GM23338 (cell line): Measurements from ENCODE around the gene APH1B. TPM values are rescaled to one million over a fixed set of nuclear protein-coding genes. Genes with fewer than 3 reads are reported as not detected.

Experiments used
- ATAC-seq: fragments of 200-7000 bp; cut with Tn5 transposase; 3 replicates; pipeline ENCODE4 v1.9.1; 2020
- DNase-seq: peaks from one replicate; pipeline ENCODE4 v3.0.0-alpha.2; 2015; ENCODE audit warnings: low spot score
- H2AFZ ChIP-seq: fragments of 200-600 bp; sonication (generic); 2 replicates; pipeline ENCODE4 v1.8.0; 2016; ENCODE audit warnings: antibody characterized with exemption, mild to moderate bottlenecking, moderate library complexity
- H3F3A ChIP-seq: fragments of 200-600 bp; sonication (generic); replicated peaks from 2 replicates; pipeline ENCODE4 v1.8.0; 2017; ENCODE audit warnings: antibody characterized with exemption, mixed run types, low read depth
- H3K27ac ChIP-seq: fragments of 200-600 bp; sonication (generic); 2 replicates; pipeline ENCODE4 v1.6.1; 2016; ENCODE audit warnings: low read depth
- H3K27me3 ChIP-seq: fragments of 200-600 bp; sonication (generic); 2 replicates; pipeline ENCODE4 v1.8.0; 2016; ENCODE audit warnings: mild to moderate bottlenecking, mixed run types, moderate library complexity; ENCODE audit not compliant: insufficient read depth
- H3K36me3 ChIP-seq: fragments of 200-600 bp; sonication (generic); 2 replicates; pipeline ENCODE4 v1.8.0; 2016; ENCODE audit warnings: mild to moderate bottlenecking; ENCODE audit not compliant: insufficient read depth
- H3K4me1 ChIP-seq: fragments of 200-600 bp; sonication (generic); 2 replicates; pipeline ENCODE4 v1.8.0; 2016; ENCODE audit warnings: mild to moderate bottlenecking, moderate library complexity; ENCODE audit not compliant: insufficient read depth
- H3K4me2 ChIP-seq: fragments of 200-600 bp; sonication (generic); 2 replicates; pipeline ENCODE4 v1.7.1; 2017; ENCODE audit warnings: mixed run types
- H3K4me3 ChIP-seq: fragments of 200-600 bp; sonication (generic); 2 replicates; pipeline ENCODE4 v1.6.1; 2016; ENCODE audit warnings: mixed run types
- H3K79me2 ChIP-seq: fragments of 200-600 bp; sonication (generic); replicated peaks from 2 replicates; pipeline ENCODE4 v1.8.0; 2017; ENCODE audit warnings: mild to moderate bottlenecking; ENCODE audit not compliant: insufficient read depth
- H3K9me2 ChIP-seq: fragments of 200-600 bp; sonication (generic); 2 replicates; pipeline ENCODE4 v1.8.0; 2017; ENCODE audit not compliant: insufficient read depth
- H4K20me1 ChIP-seq: fragments of 200-600 bp; sonication (generic); replicated peaks from 2 replicates; pipeline ENCODE4 v1.8.0; 2017; ENCODE audit warnings: mild to moderate bottlenecking; ENCODE audit not compliant: insufficient read depth
- H3K27ac Mint-ChIP-seq: 2 replicates; pipeline ENCODE4 v1.8.0; 2020; ENCODE audit warnings: inconsistent platforms, mild to moderate bottlenecking, moderate library complexity, mixed read lengths
- H3K27me3 Mint-ChIP-seq: 3 replicates; pipeline ENCODE4 v1.8.0; 2022; ENCODE audit warnings: low read depth, mild to moderate bottlenecking, moderate library complexity, mixed read lengths, inconsistent platforms; ENCODE audit not compliant: insufficient read depth, poor library complexity
- H3K36me3 Mint-ChIP-seq: 3 replicates; pipeline ENCODE4 v1.8.0; 2021; ENCODE audit warnings: low read depth, mild to moderate bottlenecking, inconsistent platforms, moderate library complexity, mixed read lengths
- H3K4me1 Mint-ChIP-seq: 3 replicates; pipeline ENCODE4 v1.8.0; 2020; ENCODE audit warnings: mild to moderate bottlenecking, inconsistent platforms, mixed read lengths
- H3K4me3 Mint-ChIP-seq: 3 replicates; pipeline ENCODE4 v1.8.0; 2021; ENCODE audit warnings: moderate library complexity, mild to moderate bottlenecking, inconsistent platforms, mixed read lengths
- H3K9me3 Mint-ChIP-seq: 3 replicates; pipeline ENCODE4 v1.8.0; 2020; ENCODE audit warnings: moderate library complexity, mild to moderate bottlenecking, inconsistent platforms, mixed read lengths
- CREB1 ChIP-seq: fragments of 250-450 bp; sonication (Bioruptor Pico); IDR thresholded peaks from 2 replicates; pipeline ENCODE4 v1.5.0; 2020; ENCODE audit warnings: low read depth, mild to moderate bottlenecking, moderate library complexity
- EZH2 ChIP-seq: fragments of 200-600 bp; sonication (generic); IDR thresholded peaks from one replicate; pipeline ENCODE4 v1.8.0; 2017; ENCODE audit warnings: antibody characterized with exemption, mild to moderate bottlenecking, low read depth; ENCODE audit not compliant: unreplicated experiment
- EZH2phosphoT487 ChIP-seq: fragments of 200-600 bp; sonication (generic); IDR thresholded peaks from one replicate; pipeline ENCODE4 v1.8.1; 2018; ENCODE audit warnings: antibody characterized with exemption; ENCODE audit not compliant: unreplicated experiment
- JUNB ChIP-seq: IDR thresholded peaks from one replicate; pipeline ENCODE4 v1.6.1; 2016; ENCODE audit warnings: antibody characterized with exemption; ENCODE audit not compliant: unreplicated experiment
- NANOG ChIP-seq: IDR thresholded peaks from 2 replicates; pipeline ENCODE4 v1.6.1; 2016; ENCODE audit warnings: antibody characterized with exemption, borderline replicate concordance
- POLR2AphosphoS5 ChIP-seq: IDR thresholded peaks from 2 replicates; pipeline ENCODE4 v1.6.1; 2016; ENCODE audit warnings: antibody characterized with exemption, low read depth
- REST ChIP-seq: IDR thresholded peaks from one replicate; pipeline ENCODE4 v1.6.1; 2018; ENCODE audit warnings: antibody characterized with exemption; ENCODE audit not compliant: unreplicated experiment
- STAT1 ChIP-seq: IDR thresholded peaks from one replicate; pipeline ENCODE4 v1.6.1; 2016; ENCODE audit warnings: antibody characterized with exemption; ENCODE audit not compliant: unreplicated experiment
- ZNF114 ChIP-seq: fragments of 250-450 bp; sonication (Bioruptor Pico); IDR thresholded peaks from 2 replicates; pipeline ENCODE4 v1.5.0; 2020; ENCODE audit warnings: mild to moderate bottlenecking, moderate library complexity
- ZNF331 ChIP-seq: fragments of 250-450 bp; sonication (Bioruptor Pico); IDR thresholded peaks from 2 replicates; pipeline ENCODE4 v1.5.0; 2020; ENCODE audit warnings: low read depth, mild to moderate bottlenecking, moderate library complexity
- polyA plus RNA-seq: library from polyadenylated mRNA; unstranded; fragments of >200 nt; fragmentation: Nextera tagmentation; extraction: Ambion mirVana; gene quantifications from 2 replicates; pipeline ENCODE4 v1.2.1, GENCODE V29; 2016
- total RNA-seq: library from RNA; depleted of rRNA; stranded (reverse); fragments of >200 nt; shearing (Covaris generic); gene quantifications from 2 replicates; pipeline ENCODE4 v1.2.3, GENCODE V29; 2014
- TF ChIP-seq, protein P1 (sequence below), 2 experiments: fragments of 200-600 bp in 1 of 2; sonication (generic) in 1 of 2; conservative IDR thresholded peaks; 2 replicates each; pipeline versions ENCODE4 v1.5.1 to v1.6.1; 2016 to 2017; ENCODE audit warnings: antibody characterized with exemption in 2 of 2, low read depth in 2 of 2, mild to moderate bottlenecking in 2 of 2, moderate library complexity in 1 of 2
- TF ChIP-seq, protein P2 (sequence below): IDR thresholded peaks from 2 replicates; pipeline ENCODE4 v1.6.1; 2016; ENCODE audit warnings: antibody characterized with exemption
- TF ChIP-seq, protein P3 (sequence below): fragments of 250-450 bp; sonication (Bioruptor Pico); IDR thresholded peaks from 2 replicates; pipeline ENCODE4 v1.5.0; 2020; ENCODE audit warnings: mild to moderate bottlenecking, moderate library complexity

The APH1B gene
- total and polyA plus RNA-seq, 2 experiments from 2014 or later, result 14.3 to 24.4 TPM

- Histone ChIP-seq H3K4me2 (no peak overlapping the region), H3K36me3 (peaks cover 4% of the 10 kb centered on the region; the same call in 1 of the 2 replicates), H3K9me2 (no peaks in the 10 kb centered on the region), H3K4me1 (no peaks in the 10 kb centered on the region), H4K20me1 (no peaks in the 10 kb centered on the region), H2AFZ (no peak overlapping the region), H3K27ac (no peak overlapping the region), H3K4me3 (no peak overlapping the region), H3K27me3 (no peaks in the 10 kb centered on the region), H3F3A (no peaks in the 10 kb centered on the region), H3K79me2 (no peaks in the 10 kb centered on the region)
- no peaks in the 10 kb centered on the region; the same call in 2 of the 3 replicates for H3K9me3 Mint-ChIP-seq
- H3K4me1 Mint-ChIP-seq, result no peaks in the 10 kb centered on the region
- no peak overlapping the region for H3K27ac Mint-ChIP-seq
- DNase-seq (no peak), ATAC-seq (peak; percentile 32; the same call in 2 of the 3 replicates)
- H3K27me3 Mint-ChIP-seq, result no peaks in the 10 kb centered on the region
- H3K36me3 Mint-ChIP-seq, result peaks cover 33% of the 10 kb centered on the region
- no peak overlapping the region for H3K4me3 Mint-ChIP-seq
- TF ChIP-seq ZNF114 (CRISPR knock-in tag) (no peak), CREB1 (CRISPR knock-in tag) (no peak), JUNB (no peak), EZH2 (no peak), POLR2AphosphoS5 (no peak), EZH2phosphoT487 (no peak), REST (no peak), ZNF331 (no peak), NANOG (no peak), STAT1 (no peak)
- TF ChIP-seq, protein P1, sequence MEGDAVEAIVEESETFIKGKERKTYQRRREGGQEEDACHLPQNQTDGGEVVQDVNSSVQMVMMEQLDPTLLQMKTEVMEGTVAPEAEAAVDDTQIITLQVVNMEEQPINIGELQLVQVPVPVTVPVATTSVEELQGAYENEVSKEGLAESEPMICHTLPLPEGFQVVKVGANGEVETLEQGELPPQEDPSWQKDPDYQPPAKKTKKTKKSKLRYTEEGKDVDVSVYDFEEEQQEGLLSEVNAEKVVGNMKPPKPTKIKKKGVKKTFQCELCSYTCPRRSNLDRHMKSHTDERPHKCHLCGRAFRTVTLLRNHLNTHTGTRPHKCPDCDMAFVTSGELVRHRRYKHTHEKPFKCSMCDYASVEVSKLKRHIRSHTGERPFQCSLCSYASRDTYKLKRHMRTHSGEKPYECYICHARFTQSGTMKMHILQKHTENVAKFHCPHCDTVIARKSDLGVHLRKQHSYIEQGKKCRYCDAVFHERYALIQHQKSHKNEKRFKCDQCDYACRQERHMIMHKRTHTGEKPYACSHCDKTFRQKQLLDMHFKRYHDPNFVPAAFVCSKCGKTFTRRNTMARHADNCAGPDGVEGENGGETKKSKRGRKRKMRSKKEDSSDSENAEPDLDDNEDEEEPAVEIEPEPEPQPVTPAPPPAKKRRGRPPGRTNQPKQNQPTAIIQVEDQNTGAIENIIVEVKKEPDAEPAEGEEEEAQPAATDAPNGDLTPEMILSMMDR (conservative IDR thresholded peaks at IDR 0.05; ENCODE audit: low read depth in 2 of 2), result no peak
- TF ChIP-seq, protein P2, sequence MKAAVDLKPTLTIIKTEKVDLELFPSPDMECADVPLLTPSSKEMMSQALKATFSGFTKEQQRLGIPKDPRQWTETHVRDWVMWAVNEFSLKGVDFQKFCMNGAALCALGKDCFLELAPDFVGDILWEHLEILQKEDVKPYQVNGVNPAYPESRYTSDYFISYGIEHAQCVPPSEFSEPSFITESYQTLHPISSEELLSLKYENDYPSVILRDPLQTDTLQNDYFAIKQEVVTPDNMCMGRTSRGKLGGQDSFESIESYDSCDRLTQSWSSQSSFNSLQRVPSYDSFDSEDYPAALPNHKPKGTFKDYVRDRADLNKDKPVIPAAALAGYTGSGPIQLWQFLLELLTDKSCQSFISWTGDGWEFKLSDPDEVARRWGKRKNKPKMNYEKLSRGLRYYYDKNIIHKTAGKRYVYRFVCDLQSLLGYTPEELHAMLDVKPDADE, result no peak
- TF ChIP-seq, protein P3, sequence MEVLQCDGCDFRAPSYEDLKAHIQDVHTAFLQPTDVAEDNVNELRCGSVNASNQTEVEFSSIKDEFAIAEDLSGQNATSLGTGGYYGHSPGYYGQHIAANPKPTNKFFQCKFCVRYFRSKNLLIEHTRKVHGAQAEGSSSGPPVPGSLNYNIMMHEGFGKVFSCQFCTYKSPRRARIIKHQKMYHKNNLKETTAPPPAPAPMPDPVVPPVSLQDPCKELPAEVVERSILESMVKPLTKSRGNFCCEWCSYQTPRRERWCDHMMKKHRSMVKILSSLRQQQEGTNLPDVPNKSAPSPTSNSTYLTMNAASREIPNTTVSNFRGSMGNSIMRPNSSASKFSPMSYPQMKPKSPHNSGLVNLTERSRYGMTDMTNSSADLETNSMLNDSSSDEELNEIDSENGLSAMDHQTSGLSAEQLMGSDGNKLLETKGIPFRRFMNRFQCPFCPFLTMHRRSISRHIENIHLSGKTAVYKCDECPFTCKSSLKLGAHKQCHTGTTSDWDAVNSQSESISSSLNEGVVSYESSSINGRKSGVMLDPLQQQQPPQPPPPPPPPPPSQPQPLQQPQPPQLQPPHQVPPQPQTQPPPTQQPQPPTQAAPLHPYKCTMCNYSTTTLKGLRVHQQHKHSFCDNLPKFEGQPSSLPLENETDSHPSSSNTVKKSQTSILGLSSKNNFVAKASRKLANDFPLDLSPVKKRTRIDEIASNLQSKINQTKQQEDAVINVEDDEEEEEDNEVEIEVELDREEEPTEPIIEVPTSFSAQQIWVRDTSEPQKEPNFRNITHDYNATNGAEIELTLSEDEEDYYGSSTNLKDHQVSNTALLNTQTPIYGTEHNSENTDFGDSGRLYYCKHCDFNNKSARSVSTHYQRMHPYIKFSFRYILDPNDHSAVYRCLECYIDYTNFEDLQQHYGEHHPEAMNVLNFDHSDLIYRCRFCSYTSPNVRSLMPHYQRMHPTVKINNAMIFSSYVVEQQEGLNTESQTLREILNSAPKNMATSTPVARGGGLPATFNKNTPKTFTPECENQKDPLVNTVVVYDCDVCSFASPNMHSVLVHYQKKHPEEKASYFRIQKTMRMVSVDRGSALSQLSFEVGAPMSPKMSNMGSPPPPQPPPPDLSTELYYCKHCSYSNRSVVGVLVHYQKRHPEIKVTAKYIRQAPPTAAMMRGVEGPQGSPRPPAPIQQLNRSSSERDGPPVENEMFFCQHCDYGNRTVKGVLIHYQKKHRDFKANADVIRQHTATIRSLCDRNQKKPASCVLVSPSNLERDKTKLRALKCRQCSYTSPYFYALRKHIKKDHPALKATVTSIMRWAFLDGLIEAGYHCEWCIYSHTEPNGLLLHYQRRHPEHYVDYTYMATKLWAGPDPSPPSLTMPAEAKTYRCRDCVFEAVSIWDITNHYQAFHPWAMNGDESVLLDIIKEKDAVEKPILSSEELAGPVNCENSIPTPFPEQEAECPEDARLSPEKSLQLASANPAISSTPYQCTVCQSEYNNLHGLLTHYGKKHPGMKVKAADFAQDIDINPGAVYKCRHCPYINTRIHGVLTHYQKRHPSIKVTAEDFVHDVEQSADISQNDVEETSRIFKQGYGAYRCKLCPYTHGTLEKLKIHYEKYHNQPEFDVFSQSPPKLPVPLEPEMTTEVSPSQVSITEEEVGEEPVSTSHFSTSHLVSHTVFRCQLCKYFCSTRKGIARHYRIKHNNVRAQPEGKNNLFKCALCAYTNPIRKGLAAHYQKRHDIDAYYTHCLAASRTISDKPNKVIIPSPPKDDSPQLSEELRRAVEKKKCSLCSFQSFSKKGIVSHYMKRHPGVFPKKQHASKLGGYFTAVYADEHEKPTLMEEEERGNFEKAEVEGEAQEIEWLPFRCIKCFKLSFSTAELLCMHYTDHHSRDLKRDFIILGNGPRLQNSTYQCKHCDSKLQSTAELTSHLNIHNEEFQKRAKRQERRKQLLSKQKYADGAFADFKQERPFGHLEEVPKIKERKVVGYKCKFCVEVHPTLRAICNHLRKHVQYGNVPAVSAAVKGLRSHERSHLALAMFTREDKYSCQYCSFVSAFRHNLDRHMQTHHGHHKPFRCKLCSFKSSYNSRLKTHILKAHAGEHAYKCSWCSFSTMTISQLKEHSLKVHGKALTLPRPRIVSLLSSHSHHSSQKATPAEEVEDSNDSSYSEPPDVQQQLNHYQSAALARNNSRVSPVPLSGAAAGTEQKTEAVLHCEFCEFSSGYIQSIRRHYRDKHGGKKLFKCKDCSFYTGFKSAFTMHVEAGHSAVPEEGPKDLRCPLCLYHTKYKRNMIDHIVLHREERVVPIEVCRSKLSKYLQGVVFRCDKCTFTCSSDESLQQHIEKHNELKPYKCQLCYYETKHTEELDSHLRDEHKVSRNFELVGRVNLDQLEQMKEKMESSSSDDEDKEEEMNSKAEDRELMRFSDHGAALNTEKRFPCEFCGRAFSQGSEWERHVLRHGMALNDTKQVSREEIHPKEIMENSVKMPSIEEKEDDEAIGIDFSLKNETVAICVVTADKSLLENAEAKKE, result no peak
These were observed 13.9 kb upstream of the APH1B start for GRCh38 chr15:63263519-63263918.
